Thyroid gland (tissue), 4 donors: ENCODE results near the gene TBC1D8. TPM values are rescaled to one million over a fixed set of nuclear protein-coding genes. Genes with fewer than 3 reads are reported as not detected.
A peak's percentile ranks its signal among the peaks of the same experiment; 100 is the strongest.

Experiments
- DNase-seq, 2 donors: peaks; one replicate each; pipeline ENCODE4 v3.0.0-alpha.2; 2019
- H3K27ac ChIP-seq, 3 donors: fragments of 200-600 bp; sonication (generic); 1 replicate in 2 of 3; 2 replicates in 1 of 3; pipeline ENCODE4 v1.5.1; 2016 to 2019; ENCODE audit warnings: mild to moderate bottlenecking in 1 of 3, moderate library complexity in 1 of 3
- H3K27me3 ChIP-seq: fragments of 200-600 bp; sonication (generic); one replicate; pipeline ENCODE4 v1.5.1; 2019
- H3K36me3 ChIP-seq, 2 donors: fragments of 200-600 bp; sonication (generic); one replicate each; pipeline ENCODE4 v1.5.1; 2016 to 2019
- H3K4me1 ChIP-seq, 2 donors: fragments of 200-600 bp; sonication (generic); one replicate each; pipeline ENCODE4 v1.5.1; 2017 to 2019
- H3K4me3 ChIP-seq, 3 donors: fragments of 200-600 bp; sonication (generic); replicated peaks in 1 of 3; 1 replicate in 2 of 3; 2 replicates in 1 of 3; pipeline ENCODE4 v1.5.1; 2016; ENCODE audit warnings: mild to moderate bottlenecking in 1 of 3
- H3K9me3 ChIP-seq: fragments of 200-600 bp; sonication (generic); one replicate; pipeline ENCODE4 v1.5.1; 2017
- POLR2A ChIP-seq, 2 donors: fragments of 450-650 bp; IDR thresholded peaks; one replicate each; pipeline ENCODE4 v1.6.1; 2017; ENCODE audit warnings: antibody characterized with exemption in 2 of 2, mild to moderate bottlenecking in 2 of 2, moderate library complexity in 1 of 2
- WGBS, 2 donors: methylation state at CpG; one replicate each; pipeline ENCODE4 v1.1.5; 2017; 5-methylcytosine and 5-hydroxymethylcytosine counted together
- intact Hi-C: fragments of 100-400 bp; cut with DNase I; formaldehyde crosslinking; loops from one replicate; pipeline ENCODE4 v1.15.1; 2023
- total RNA-seq, 4 donors: library from RNA; depleted of rRNA; stranded (reverse); fragments of >200 nt; gene quantifications; one replicate each; pipeline ENCODE4 v1.2.3, GENCODE V29; 2016
- TF ChIP-seq, protein P1 (sequence below), 6 experiments: fragments of 200-600 bp in 3 of 6; fragments of 450-650 bp in 3 of 6; sonication (generic) in 3 of 6; IDR thresholded peaks; one replicate each; pipeline ENCODE4 v1.5.1; 2016 to 2019; ENCODE audit warnings: antibody characterized with exemption in 6 of 6, mild to moderate bottlenecking in 2 of 6, inconsistent platforms in 1 of 6, moderate library complexity in 1 of 6

The TBC1D8 gene
- total RNA-seq, 4 donors from 2014 or later = 16.4 to 36.8 (median 27.1) TPM

DNA sequence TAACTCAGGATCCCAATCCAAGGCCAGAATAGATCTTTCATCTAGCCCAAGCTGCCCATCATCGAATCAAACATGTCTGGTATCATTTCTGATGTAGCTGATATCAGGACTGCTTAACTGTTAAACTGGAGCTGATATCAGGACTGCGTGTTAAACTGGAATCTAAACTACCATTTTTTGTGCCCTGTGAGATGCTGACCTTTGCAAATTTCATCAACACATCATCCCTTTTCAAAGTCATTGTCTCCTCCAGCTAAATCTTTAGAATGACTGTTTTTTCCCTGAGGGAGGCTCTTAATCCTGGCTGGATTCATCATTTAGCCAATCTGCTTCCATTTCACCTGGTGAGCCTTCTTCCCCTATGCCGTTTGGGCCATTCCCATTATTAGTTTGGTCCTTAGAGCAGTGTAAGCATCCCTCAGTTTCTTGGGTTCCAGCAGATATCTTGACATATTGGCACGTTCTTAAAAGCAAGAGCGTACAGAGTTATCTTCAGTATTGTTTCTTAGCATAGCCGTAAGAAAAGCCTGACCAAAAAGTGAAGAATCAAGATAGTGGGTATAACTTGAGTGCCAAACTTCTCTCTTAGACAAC lies 136.8 kb downstream of the TBC1D8 start:
- intact Hi-C loops = loop anchor here (5.0 kb wide), 2 partner anchors 138 to 193 kb away; partner anchors contain the start of gene TBC1D8
- Histone ChIP-seq H3K4me1 (no peaks in the 10 kb centered on the region), H3K27me3 (no peaks in the 10 kb centered on the region), H3K27ac (no peak overlapping the region), H3K36me3 (peaks cover 0 to 10% of the 10 kb centered on the region in 2 donors), H3K4me3 (no peak overlapping the region), H3K9me3 (no peaks in the 10 kb centered on the region)
- DNase-seq = no peak
- 94% methylated on average over 6 of the region's 6 CpGs for WGBS, 2 donors
- no peak for TF ChIP-seq POLR2A (IDR thresholded peaks at IDR 0.05)
- TF ChIP-seq, protein P1, sequence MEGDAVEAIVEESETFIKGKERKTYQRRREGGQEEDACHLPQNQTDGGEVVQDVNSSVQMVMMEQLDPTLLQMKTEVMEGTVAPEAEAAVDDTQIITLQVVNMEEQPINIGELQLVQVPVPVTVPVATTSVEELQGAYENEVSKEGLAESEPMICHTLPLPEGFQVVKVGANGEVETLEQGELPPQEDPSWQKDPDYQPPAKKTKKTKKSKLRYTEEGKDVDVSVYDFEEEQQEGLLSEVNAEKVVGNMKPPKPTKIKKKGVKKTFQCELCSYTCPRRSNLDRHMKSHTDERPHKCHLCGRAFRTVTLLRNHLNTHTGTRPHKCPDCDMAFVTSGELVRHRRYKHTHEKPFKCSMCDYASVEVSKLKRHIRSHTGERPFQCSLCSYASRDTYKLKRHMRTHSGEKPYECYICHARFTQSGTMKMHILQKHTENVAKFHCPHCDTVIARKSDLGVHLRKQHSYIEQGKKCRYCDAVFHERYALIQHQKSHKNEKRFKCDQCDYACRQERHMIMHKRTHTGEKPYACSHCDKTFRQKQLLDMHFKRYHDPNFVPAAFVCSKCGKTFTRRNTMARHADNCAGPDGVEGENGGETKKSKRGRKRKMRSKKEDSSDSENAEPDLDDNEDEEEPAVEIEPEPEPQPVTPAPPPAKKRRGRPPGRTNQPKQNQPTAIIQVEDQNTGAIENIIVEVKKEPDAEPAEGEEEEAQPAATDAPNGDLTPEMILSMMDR (IDR thresholded peaks at IDR 0.05) = no peak

DNA sequence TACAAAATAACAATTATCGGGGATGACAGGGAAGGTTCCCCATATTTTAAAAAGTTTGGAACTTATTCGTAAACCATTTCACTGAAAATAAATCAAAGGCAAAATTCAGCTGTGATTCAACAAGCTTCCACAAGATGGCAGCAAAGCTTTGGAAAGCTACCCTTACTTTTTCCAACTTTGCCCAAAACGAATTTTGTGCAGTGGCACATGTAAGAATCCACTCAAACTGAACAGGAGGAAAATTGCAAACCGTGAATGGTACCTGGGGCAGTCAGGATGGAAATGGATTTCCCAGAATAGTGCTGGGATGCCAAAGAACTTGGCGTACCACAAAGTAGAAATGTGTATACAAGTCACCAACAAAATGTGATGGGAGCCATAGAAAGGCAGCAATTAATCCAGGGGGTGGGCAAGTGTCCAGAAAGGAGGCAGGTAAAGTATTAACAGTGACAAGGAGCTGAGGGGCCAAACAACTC lies 138.4 kb downstream of the TBC1D8 start:
- DNase-seq = peak; percentile 20 to 26
- intact Hi-C loops = loop anchor here (5.0 kb wide), 2 partner anchors 140 to 195 kb away; partner anchors contain the start of gene TBC1D8

GRCh38 chr2:101012054-101012705 lies 139.0 kb downstream of the TBC1D8 start:
- intact Hi-C loops = loop anchor here (5.0 kb wide), 2 partner anchors 140 to 195 kb away; partner anchors contain the start of gene TBC1D8

More for the DNA sequence above, 138.4 kb downstream of the TBC1D8 start:
- Histone ChIP-seq H3K4me1 (no peaks in the 10 kb centered on the region), H3K4me3 (no peak overlapping the region), H3K27me3 (no peaks in the 10 kb centered on the region), H3K36me3 (peaks cover 0 to 19% of the 10 kb centered on the region in 2 donors), H3K27ac (no peak overlapping the region), H3K9me3 (no peaks in the 10 kb centered on the region)
- WGBS, 2 donors = 40 to 41% methylated on average over 5 of the region's 5 CpGs
- no peak for TF ChIP-seq POLR2A (IDR thresholded peaks at IDR 0.05)
- TF ChIP-seq, protein P1 (IDR thresholded peaks at IDR 0.05) = peak; percentile 56 to 92 (median 77)

DNA sequence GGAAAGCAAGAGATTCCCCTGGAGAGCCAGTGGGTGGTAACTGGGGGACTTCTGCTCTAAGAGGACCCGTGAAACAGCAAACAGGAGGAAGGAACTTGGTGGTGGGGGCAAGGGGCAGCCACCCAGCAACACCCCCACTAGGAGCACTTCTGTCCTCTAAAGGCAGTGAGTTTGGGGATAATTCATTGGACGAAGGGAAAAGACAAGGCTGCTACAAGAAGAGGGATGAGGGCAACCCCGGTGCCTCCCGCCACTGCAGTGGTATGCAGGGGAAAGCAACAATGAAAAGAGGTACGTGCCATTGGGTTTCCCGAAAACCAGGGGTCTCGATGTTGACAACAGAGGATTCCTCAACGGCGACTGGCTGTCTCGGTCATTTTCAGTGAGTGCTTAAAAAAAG lies 140.0 kb downstream of the TBC1D8 start:
- intact Hi-C loops = loop anchor here (5.0 kb wide), 2 partner anchors 141 to 196 kb away; partner anchors contain the start of gene TBC1D8
- no peak for DNase-seq
- H3K27ac ChIP-seq = no peak overlapping the region
- 86 to 92% methylated on average over 10 of the region's 10 CpGs for WGBS, 2 donors
- H3K4me1 ChIP-seq = no peaks in the 10 kb centered on the region
- TF ChIP-seq POLR2A (IDR thresholded peaks at IDR 0.05) = no peak
- peaks cover 14 to 35% of the 10 kb centered on the region in 2 donors for H3K36me3 ChIP-seq
- H3K4me3 ChIP-seq = no peak overlapping the region
- H3K9me3 ChIP-seq = no peaks in the 10 kb centered on the region
- H3K27me3 ChIP-seq = no peaks in the 10 kb centered on the region

More at GRCh38 chr2:101012054-101012705, 139.0 kb downstream of the TBC1D8 start:
- 67 to 71% methylated on average over 8 of the region's 8 CpGs for WGBS, 2 donors
- Histone ChIP-seq H3K27ac (no peak overlapping the region), H3K36me3 (peaks cover 4 to 24% of the 10 kb centered on the region in 2 donors), H3K27me3 (no peaks in the 10 kb centered on the region), H3K4me1 (no peaks in the 10 kb centered on the region), H3K4me3 (no peak overlapping the region), H3K9me3 (no peaks in the 10 kb centered on the region)
- no peak for TF ChIP-seq POLR2A (IDR thresholded peaks at IDR 0.05)
- TF ChIP-seq, protein P1 (IDR thresholded peaks at IDR 0.05) = no peak
- no peak for DNase-seq

GRCh38 chr2:101007415-101008345 lies 143.5 kb downstream of the TBC1D8 start:
- TF ChIP-seq, protein P1 (IDR thresholded peaks at IDR 0.05) = no peak
- TF ChIP-seq POLR2A (IDR thresholded peaks at IDR 0.05) = no peak
- Histone ChIP-seq H3K4me3 (no peak overlapping the region), H3K9me3 (no peaks in the 10 kb centered on the region), H3K36me3 (peaks cover 37 to 62% of the 10 kb centered on the region in 2 donors), H3K27me3 (no peaks in the 10 kb centered on the region), H3K4me1 (peaks cover 9% of the 10 kb centered on the region in 2 donors), H3K27ac (no peak overlapping the region)
- 79 to 82% methylated on average over 11 of the region's 11 CpGs for WGBS, 2 donors
- intact Hi-C loops = no loop called here
- no peak for DNase-seq
